HepG2 (cell line): ENCODE data around the gene ADPRM. TPM values are rescaled to one million over a fixed set of nuclear protein-coding genes. Genes with fewer than 3 reads are reported as not detected.

ENCODE experiments used
- SAFB2 ChIP-seq: sonication (generic); formaldehyde crosslinking; IDR thresholded peaks from 2 replicates; pipeline ENCODE4 v1.5.1; 2020; ENCODE audit warnings: missing genetic modification reagents, low read depth, mild to moderate bottlenecking, borderline replicate concordance
- SKI ChIP-seq: fragments of 450-650 bp; IDR thresholded peaks from one replicate; pipeline ENCODE4 v1.6.1; 2018; ENCODE audit warnings: mild to moderate bottlenecking; ENCODE audit not compliant: partially characterized antibody
- ZFP90 ChIP-seq: sonication (generic); formaldehyde crosslinking; IDR thresholded peaks from 2 replicates; pipeline ENCODE4 v1.8.0; 2022; ENCODE audit warnings: missing genetic modification reagents, mild to moderate bottlenecking, inconsistent platforms, borderline replicate concordance
- ZFYVE20 ChIP-seq: sonication (generic); formaldehyde crosslinking; IDR thresholded peaks from 2 replicates; pipeline ENCODE4 v1.8.0; 2023; ENCODE audit warnings: low read depth, mild to moderate bottlenecking, moderate library complexity, missing genetic modification reagents, borderline replicate concordance
- ZNF17 ChIP-seq: sonication (generic); formaldehyde crosslinking; IDR thresholded peaks from 2 replicates; pipeline ENCODE4 v1.5.0; 2020; ENCODE audit warnings: mild to moderate bottlenecking, missing genetic modification reagents
- polyA plus RNA-seq, 8 experiments: library from polyadenylated mRNA; depleted of rRNA in 3 of 8; stranded (reverse) in 7 of 8; unstranded in 1 of 8; fragments of >200 nt; fragmentation: Illumina TruSeq in 4 of 8; extraction: Trizol in 4 of 8; gene quantifications; 2 replicates each; pipeline versions ENCODE4 v1.2.1 to v1.2.3, GENCODE V29; 2011 to 2016; ENCODE audit warnings: low read depth in 4 of 8, missing spikeins in 1 of 8, mixed read lengths in 1 of 8; ENCODE audit not compliant: insufficient read depth in 1 of 8
- total RNA-seq, 5 experiments: library from RNA; depleted of rRNA; stranded (reverse); fragments of >200 nt; fragmentation: Illumina TruSeq; extraction: Trizol; gene quantifications; 2 replicates each; pipeline ENCODE4 v1.2.3, GENCODE V29; 2016; ENCODE audit warnings: low read depth in 1 of 5
- TF ChIP-seq, protein P1 (sequence below), 2 experiments: fragments of 450-650 bp in 1 of 2; sonication (generic) in 1 of 2; formaldehyde crosslinking; IDR thresholded peaks; 2 replicates each; pipeline versions ENCODE4 v1.5.0 to v1.8.0; 2020 to 2022; ENCODE audit warnings: mild to moderate bottlenecking in 1 of 2, missing genetic modification reagents in 1 of 2
- TF ChIP-seq, protein P2 (sequence below), 2 experiments: sonication (generic) in 1 of 2; formaldehyde crosslinking in 1 of 2; IDR thresholded peaks; 2 replicates each; pipeline versions ENCODE4 v1.4.0 to v1.6.1; 2016 to 2020; ENCODE audit warnings: borderline replicate concordance in 1 of 2, low read depth in 1 of 2, mild to moderate bottlenecking in 1 of 2, missing genetic modification reagents in 1 of 2
- TF ChIP-seq, protein P3 (sequence below): sonication (generic); formaldehyde crosslinking; IDR thresholded peaks from 2 replicates; pipeline ENCODE4 v1.5.0; 2020; ENCODE audit warnings: mild to moderate bottlenecking, missing genetic modification reagents

Gene ADPRM
- total and polyA plus RNA-seq, 2 of the 13 experiments (the other 11 are each of a cell fraction or from before 2014, with no cell fraction given) = 5.6 to 10.8 TPM

DNA sequence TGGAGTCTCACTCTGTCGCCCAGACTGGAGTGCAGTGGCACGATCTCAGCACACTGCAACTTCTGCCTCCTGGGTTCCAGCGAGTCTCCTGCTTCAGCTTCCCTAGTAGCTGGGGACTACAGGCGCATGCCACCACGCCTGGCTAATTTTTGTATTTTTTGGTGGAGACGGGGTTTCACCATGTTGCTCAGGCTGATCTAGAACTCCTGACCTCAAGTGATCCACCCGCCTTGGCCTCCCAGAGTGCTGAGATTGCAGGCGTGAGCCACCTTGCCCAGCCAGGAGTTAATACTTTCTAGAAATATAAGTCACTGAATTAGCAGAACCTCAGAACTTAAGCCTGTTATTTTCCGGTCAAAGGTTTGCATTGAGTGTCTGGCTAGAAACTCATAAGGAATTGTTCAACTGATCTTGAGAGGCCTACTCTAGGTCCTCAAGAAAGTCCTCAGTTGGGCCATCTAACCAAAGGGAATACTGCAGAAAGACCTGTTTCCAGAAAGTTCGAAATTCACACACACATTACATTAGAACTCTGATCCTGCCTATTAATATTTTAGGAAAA is 31.0 kb downstream of the ADPRM start (continued):
- TF ChIP-seq, protein P1, sequence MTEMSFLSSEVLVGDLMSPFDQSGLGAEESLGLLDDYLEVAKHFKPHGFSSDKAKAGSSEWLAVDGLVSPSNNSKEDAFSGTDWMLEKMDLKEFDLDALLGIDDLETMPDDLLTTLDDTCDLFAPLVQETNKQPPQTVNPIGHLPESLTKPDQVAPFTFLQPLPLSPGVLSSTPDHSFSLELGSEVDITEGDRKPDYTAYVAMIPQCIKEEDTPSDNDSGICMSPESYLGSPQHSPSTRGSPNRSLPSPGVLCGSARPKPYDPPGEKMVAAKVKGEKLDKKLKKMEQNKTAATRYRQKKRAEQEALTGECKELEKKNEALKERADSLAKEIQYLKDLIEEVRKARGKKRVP (CRISPR knock-in tag; IDR thresholded peaks at IDR 0.05) = no peak
- no peak for TF ChIP-seq ZNF17 (CRISPR knock-in tag)
- TF ChIP-seq SKI = no peak
- no peak for TF ChIP-seq ZFYVE20
- TF ChIP-seq ZFP90 (CRISPR knock-in tag) = no peak
- TF ChIP-seq, protein P2, sequence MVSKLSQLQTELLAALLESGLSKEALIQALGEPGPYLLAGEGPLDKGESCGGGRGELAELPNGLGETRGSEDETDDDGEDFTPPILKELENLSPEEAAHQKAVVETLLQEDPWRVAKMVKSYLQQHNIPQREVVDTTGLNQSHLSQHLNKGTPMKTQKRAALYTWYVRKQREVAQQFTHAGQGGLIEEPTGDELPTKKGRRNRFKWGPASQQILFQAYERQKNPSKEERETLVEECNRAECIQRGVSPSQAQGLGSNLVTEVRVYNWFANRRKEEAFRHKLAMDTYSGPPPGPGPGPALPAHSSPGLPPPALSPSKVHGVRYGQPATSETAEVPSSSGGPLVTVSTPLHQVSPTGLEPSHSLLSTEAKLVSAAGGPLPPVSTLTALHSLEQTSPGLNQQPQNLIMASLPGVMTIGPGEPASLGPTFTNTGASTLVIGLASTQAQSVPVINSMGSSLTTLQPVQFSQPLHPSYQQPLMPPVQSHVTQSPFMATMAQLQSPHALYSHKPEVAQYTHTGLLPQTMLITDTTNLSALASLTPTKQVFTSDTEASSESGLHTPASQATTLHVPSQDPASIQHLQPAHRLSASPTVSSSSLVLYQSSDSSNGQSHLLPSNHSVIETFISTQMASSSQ (IDR thresholded peaks at IDR 0.05; ENCODE audit: low read depth) = no peak
- TF ChIP-seq, protein P2 (CRISPR knock-in tag; IDR thresholded peaks at IDR 0.05; ENCODE audit: borderline replicate concordance) = no peak
- TF ChIP-seq, protein P3, sequence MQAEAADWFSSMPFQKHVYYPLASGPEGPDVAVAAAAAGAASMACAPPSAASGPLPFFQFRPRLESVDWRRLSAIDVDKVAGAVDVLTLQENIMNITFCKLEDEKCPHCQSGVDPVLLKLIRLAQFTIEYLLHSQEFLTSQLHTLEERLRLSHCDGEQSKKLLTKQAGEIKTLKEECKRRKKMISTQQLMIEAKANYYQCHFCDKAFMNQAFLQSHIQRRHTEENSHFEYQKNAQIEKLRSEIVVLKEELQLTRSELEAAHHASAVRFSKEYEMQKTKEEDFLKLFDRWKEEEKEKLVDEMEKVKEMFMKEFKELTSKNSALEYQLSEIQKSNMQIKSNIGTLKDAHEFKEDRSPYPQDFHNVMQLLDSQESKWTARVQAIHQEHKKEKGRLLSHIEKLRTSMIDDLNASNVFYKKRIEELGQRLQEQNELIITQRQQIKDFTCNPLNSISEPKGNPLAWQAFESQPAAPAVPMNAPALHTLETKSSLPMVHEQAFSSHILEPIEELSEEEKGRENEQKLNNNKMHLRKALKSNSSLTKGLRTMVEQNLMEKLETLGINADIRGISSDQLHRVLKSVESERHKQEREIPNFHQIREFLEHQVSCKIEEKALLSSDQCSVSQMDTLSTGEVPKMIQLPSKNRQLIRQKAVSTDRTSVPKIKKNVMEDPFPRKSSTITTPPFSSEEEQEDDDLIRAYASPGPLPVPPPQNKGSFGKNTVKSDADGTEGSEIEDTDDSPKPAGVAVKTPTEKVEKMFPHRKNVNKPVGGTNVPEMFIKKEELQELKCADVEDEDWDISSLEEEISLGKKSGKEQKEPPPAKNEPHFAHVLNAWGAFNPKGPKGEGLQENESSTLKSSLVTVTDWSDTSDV (CRISPR knock-in tag) = no peak
- no peak for TF ChIP-seq SAFB2 (CRISPR knock-in tag)
- TF ChIP-seq, all 625 proteins: peak for 0
